ENCODE results near the gene PMM1.

DNA sequence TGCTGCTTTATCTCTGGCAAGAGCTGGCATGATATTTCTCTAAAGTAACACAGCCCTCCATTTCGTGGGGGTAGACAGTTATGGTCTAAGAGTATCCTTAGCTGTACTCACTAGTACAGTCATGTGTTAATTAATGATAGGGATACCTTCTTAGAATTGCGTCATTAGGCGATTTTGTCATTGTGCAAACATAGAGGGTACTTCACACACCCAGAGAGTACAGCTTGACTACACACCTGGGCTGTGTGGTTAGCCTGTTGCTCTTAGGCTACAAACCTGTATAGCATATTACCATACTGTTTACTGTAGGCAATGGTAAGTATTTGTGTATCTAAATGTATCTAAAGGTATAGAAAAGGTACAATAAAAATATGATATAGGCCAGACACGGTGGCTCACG is 48.5 kb upstream of the PMM1 start:
- TF ChIP-seq, protein P1, sequence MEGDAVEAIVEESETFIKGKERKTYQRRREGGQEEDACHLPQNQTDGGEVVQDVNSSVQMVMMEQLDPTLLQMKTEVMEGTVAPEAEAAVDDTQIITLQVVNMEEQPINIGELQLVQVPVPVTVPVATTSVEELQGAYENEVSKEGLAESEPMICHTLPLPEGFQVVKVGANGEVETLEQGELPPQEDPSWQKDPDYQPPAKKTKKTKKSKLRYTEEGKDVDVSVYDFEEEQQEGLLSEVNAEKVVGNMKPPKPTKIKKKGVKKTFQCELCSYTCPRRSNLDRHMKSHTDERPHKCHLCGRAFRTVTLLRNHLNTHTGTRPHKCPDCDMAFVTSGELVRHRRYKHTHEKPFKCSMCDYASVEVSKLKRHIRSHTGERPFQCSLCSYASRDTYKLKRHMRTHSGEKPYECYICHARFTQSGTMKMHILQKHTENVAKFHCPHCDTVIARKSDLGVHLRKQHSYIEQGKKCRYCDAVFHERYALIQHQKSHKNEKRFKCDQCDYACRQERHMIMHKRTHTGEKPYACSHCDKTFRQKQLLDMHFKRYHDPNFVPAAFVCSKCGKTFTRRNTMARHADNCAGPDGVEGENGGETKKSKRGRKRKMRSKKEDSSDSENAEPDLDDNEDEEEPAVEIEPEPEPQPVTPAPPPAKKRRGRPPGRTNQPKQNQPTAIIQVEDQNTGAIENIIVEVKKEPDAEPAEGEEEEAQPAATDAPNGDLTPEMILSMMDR (IDR thresholded peaks at IDR 0.05; ENCODE audit: borderline replicate concordance, extremely low read depth, low read length, poor library complexity, severe bottlenecking) = no peak
- no peak for TF ChIP-seq EZH2 (IDR thresholded peaks at IDR 0.05; ENCODE audit: borderline replicate concordance, low read depth, low read length, severe bottlenecking)
